LNCAP (cell line): ENCODE results near the gene ST3GAL5.

Experiments
- TF ChIP-seq, protein P1 (sequence below): fragments of 450-650 bp; IDR thresholded peaks from 2 replicates; pipeline ENCODE4 v1.5.1; 2017; ENCODE audit warnings: mild to moderate bottlenecking

Gene ST3GAL5

DNA sequence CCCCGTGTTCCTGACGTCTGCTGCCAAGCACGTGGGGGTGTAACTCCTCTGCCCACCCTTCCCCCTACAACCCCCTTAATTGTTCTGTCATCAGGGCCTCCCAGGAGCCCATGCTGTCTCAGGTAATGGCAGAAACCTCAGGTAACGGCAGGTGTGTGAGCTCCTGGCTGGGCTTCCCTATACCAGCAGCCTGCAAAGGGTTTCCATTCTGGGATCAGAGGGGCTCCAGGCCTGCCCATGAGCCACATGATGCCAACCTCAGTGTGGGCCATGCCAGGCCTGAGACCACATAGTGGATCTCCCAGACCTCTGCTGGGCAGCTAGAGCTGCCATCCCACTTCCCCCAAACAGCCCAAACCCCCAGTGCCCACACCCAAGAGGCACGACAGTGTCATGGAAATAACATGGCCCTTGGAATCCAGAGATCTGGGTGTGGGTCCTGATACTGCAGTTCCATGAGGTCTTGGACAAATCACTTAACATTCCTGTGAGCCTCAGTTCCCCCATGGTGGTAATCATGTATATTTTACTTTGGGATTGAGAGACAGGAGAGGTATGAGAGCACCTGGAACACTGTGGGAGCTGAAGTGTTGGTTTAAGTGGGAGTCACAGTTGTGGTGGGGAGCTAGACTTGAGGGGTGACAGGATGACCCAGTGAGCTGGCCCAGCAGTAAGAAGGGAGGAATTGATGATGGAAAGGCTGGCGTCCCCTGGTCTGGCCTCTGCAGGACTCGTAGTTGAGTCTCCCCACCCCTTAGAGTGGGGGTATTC, 75.4 kb downstream of the ST3GAL5 start:
- TF ChIP-seq, protein P1, sequence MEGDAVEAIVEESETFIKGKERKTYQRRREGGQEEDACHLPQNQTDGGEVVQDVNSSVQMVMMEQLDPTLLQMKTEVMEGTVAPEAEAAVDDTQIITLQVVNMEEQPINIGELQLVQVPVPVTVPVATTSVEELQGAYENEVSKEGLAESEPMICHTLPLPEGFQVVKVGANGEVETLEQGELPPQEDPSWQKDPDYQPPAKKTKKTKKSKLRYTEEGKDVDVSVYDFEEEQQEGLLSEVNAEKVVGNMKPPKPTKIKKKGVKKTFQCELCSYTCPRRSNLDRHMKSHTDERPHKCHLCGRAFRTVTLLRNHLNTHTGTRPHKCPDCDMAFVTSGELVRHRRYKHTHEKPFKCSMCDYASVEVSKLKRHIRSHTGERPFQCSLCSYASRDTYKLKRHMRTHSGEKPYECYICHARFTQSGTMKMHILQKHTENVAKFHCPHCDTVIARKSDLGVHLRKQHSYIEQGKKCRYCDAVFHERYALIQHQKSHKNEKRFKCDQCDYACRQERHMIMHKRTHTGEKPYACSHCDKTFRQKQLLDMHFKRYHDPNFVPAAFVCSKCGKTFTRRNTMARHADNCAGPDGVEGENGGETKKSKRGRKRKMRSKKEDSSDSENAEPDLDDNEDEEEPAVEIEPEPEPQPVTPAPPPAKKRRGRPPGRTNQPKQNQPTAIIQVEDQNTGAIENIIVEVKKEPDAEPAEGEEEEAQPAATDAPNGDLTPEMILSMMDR, result no peak

DNA sequence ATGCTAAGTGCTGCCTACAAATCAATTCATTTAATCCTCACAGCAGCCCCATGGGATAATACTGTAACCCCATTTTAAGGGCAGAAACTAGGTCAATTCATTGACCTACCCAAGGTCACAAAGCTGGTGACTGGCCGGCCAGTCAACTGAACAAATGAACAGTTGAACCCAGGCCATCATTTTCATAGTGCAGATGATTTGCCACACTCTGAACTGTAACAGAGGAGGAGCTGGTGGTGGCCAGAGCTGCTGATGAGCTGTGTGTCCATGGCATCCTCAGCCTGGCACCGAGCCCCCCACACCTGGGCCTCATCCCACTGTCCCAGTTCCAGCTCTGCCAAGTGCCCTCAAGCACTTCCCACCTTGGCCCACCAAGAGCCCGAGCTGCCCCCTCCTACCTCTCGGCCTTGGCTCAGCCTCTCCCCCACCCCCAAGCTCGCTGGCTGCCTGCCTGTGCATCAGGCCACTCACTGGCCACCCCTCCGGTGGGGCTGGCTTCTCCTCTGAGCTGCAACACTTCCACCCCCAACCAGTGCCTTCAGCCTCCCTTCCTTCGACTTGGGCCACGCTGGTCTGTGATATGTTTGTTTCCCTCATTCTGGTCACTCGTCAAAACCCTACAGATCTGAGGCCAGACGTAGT, 76.6 kb downstream of the ST3GAL5 start:
- TF ChIP-seq, protein P1, result no peak

DNA sequence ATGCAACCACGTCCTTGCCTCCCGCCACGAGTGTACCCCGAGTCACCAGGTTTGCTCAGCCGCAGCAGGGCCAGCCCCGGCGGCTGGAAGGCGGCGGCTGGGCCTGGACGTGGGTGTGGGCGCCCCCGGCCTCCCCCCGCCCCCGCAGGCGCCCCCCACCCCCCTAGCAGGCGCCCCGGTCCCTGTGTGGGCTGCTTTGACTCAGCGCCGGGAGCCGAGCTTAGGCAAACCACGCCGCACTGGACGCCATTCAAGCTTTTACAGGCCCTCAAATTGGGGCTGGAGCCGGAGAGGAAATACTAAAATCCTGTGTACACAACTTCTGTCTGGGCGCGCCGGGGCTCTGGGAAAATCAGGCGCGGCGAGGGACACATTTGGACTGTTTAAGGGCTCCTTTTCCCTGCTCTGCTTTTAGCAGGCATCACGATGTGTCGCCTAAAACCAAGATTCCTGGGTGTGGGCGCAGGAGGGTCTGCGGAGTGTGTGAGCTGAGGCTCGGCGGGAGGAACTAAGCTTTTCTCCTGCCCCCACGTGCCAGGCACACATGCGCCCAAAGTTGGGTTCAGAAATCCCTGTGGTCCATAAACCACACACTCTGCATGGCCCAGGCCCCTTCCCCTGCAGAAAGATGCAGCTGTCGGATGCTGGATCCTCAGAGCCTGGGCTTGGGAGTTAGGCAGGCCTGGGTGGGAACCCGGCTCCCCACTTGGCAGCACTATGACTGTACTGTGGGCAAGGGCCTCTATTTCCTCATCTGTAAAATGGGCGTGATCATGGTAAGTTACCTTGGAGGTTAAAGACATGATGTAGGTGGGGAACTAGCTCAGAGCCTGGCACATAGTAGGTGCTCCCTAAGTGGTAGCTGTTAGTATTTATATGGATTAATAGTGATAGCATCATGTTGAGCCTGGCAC, 77.4 kb downstream of the ST3GAL5 start:
- TF ChIP-seq, protein P1, result no peak

DNA sequence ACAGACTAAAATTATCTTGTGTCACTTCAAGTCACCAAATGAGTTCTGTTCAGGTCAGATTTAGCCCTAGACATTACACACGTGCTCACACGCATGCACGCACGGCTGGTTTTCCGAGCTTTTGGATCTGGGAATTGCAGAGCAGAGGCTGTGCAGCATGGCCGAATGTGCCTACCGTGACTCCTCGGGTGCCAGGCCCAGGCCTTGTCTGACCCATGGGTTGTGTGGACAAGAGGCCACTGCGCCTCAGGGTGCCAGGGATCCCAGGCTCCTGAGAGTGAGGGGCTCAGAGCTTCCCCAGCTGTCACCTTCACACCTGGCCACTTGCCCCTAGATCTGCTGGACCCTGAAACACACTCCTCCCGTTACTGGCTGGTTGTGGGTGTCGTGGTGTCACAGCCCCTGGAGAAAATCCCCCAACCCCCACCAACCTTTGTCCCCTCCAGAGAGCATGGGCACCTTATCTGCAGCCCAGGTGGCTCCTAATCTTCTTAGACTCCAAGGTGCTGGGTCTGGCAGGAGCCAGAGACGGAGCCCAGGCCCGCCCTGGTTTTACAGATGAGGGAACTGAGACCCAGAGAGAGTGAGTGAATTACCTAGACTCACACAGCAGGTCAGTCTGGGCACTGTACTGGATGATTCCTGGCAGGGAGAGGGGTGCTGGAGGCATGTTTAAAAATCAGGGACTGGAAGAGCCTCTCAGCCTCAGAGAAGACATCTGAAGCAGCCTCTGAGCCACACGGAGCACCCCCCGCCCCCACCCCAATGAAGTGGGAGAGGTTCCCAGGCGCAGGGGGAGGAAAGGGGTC, 78.2 kb downstream of the ST3GAL5 start:
- TF ChIP-seq, protein P1, result no peak

DNA sequence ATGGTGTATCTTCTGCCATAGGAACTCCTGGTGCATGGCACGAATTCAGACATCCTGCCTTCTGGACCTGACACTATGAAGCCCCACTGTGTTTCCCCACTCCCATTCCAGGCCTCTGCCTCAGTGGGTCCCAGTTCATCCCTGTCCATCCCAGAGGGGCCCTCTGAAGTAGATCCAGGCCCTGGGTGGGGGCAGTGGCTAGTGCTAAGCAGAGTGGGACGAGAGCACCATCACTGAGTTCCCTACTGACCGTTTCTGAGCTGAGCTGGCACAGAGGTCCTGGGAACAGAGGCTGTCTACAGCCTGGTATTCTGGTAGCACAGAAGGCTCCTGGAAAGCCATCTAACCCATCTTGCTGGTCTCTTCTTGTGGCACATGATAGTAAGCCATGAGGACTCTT, 81.0 kb downstream of the ST3GAL5 start:
- TF ChIP-seq, protein P1, result no peak

DNA sequence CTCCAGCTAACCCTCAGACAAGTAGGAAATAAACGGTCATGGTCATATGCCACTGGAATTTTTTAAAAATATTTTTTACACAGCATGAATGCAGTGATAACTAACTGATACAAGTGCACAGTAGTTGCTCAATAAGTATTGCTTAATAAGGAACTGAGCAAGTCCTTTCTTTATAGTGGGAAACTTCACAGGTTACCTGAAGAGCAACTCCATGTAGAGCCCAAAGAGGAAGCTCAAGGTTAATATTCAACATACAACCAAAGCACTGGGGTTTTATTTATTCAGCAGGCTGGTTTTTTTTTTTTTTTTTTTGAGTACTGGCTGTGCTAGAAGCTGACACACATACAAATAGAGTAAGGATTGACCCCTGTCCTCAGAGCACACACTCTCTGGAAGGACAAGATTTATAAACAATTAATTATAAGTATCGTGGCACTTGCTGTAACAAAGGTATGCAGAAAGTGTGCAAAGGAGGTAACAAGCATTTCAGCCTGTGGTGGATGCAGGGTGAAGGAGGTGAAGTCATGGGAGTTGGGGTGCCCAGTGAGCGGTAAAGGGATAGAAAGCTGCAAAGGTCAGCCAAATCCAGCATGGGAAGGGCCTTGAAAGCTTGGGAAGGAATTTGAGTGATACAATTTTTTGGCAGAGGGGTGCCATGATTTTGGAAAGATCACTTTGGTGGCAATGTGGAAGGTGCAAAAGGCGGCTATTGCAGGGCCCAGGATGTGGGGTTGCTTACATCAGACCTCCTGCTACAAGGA, 82.3 kb downstream of the ST3GAL5 start:
- TF ChIP-seq, protein P1, result no peak
